Hematopoietic multipotent progenitor cell treated with erythropoietin and hydrocortisone succinate and interleukin-3 and kit ligand, for 8 days (in vitro differentiated cells): Measurements from ENCODE around the gene ERICH2.
"Not testable (repeated sequence)": the region's sequence is repeated elsewhere in the genome, so short reads cannot be mapped to it uniquely, and the experiment has no call there.

Experiments
- DNase-seq: peaks from one replicate; pipeline ENCODE4 v3.0.0-alpha.2; 2015

The ERICH2 gene, protein sequence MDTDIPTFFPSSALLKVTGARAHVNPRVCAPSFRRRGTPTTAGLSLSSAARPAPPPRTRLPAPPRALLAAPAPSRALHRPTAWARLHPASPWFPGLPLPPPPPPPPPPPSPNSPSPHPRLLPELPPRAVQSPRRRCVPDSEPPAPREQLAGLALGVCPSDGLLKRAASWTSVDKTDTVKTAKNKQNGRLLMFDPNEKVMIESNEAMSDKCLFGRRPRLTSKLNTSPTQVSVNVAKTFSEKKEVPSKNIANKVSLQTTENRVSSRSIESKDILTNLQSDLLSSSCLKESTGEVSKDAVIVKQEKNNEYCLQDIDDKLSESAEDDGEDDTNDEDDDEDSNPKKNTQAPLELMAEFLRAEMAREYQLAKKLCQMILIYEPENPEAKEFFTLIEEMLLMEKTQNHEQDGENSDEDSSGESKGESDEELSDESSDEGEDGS

GRCh38 chr2:170770008-170770605 lies at the start of gene ERICH2:
Gene ERICH2 (plus strand): TSS chr2:170770378. CDS start chr2:170770682, 304 bp downstream.
- peak; percentile 73 for DNase-seq

DNA sequence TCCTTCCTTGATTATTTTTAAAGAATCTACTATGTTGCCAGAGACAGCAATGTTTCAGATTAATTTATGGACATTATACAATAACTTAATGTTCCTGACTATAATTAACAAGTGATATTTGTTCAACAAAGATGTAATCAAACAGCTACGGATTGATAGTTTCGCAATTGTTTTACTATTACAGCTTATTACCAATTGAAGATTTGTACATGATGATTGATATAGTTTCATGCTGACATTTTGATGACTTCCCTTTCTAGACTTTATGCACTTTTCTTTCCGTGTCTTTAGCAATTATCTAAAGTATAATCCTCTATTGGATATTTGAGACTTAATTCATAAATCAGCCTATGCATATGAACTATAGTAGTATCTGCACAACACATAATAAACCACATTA lies 48.5 kb upstream of the ERICH2 start:
- DNase-seq, result no peak

DNA sequence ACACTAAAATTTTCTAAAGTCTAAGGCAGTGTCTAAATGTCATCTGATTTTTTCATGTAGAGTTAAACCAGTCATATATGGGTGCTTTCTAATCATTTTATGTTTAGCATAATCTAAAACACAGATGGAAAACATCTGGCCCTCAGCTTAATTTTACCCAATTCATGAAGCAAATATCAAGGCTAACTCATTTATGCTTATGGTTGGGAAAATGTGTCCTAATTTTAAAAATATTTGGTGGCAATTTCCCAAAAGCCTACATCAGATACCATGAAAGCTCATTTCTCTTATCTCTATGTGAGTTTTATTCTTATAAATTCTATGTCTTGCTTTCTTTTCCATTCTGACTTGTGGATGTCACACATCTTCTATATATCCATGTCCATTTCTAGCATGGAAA lies 47.9 kb upstream of the ERICH2 start:
- no peak for DNase-seq

- DNase-seq, result no peak
Measured at GRCh38 chr2:170723446-170723958, 46.7 kb upstream of the ERICH2 start.

DNA sequence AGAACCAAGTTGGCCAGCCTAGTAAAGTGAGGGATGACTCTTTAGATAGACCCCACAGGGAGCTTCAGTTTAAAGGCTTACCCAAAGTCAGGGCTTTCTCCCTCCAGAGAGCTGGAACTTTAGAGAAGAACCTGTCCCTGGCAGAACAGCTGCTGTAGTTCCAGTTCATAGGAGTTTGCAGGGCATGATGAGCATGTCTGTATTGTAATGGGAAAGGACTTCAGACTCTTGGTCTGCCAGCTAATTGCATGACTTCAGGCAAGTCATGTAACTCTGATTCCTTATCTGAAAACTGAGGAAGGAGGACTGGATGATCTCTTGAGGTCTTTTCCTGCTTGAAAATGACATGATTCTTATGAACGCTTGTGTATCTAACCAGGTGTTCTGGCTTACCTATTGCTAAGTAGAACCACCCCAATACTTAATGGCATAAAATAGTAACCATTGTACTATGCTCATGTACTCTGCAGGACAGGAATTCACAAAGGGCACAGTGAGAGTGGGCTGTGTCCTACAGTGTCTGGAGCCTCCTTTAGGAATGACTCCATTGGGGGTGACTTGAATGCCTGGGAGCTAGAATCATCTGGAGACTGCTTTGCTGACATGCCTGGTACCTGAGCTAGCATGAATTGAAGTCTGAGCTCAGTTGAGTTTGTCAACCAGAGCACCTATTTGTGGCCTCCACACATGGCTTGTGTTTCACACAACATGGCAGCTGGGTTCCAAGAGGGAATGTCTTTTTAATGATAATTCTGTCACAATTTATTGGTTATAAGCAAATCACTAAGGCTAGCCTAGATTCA lies 36.2 kb upstream of the ERICH2 start:
- DNase-seq, result no peak

DNA sequence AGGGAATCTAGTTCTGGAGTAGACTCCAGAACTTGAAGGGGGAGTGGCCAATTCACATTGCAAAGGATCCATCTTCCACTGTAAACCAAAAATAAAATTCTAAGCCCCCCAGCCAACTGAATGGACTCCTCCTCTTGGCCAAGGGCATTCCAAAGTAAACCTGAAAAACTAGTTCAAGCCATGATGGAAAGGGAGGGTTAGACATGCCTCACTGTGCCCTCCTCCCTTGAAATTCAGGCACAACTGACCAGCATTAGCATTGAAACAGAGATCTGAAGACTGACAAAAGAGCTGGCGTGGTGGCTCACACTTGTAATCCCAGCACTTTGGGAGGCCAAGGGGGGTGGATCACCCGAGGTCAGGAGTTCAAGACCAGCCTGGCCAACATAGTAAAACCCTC lies 35.6 kb upstream of the ERICH2 start:
- not testable (repeated sequence) for DNase-seq

DNA sequence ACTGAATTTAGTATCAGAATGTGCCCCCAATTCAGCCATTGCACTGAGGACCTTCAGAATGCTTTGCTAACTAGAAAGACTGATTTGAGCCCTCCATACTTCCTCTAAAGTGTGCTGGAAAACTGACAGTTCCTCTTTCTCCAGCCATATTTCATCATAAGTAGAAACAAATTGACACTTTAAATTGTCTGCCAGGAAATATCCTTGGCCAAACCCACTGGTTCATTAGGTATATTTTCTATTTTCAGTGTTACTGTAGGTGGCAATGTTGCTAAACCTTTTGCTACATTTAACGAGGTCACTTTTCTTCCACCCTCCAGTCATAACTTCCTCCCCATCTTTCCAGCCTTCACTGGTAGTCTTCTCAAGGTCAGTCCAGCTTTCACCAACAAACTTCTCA lies 33.5 kb upstream of the ERICH2 start:
- peak; percentile 21 for DNase-seq

- DNase-seq, result no peak
Measured at GRCh38 chr2:170737406-170737805, 32.8 kb upstream of the ERICH2 start.

- DNase-seq, result no peak
Measured at GRCh38 chr2:170737821-170738220, 32.4 kb upstream of the ERICH2 start.

- DNase-seq, result no peak
Measured at GRCh38 chr2:170739048-170739447, 31.1 kb upstream of the ERICH2 start.

DNA sequence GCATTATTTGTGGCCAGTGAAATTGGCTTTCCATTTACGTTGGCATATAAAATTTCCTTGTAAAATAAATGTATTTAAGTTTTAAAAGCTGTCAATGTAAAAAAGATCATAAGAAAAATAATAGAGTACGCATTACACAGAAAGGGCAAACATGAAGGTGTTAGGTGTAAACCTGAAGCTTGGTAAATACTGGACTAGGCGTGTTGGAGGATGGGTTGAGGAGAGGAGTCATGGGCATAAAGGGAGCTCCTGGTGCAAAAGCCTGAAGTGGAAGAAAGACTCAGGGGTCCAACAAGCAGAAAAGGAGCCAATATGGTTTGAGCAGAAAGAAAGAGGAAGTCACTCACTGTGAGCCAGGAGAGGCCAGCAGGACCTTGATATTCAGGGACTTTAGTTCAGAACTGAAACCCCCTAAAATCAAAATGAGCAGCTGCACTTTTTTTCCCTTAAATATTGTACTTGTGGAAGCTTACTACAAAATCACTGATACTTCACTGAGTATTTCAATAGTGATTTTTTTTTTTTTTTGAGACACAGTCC lies 30.6 kb upstream of the ERICH2 start:
- no peak for DNase-seq

- peak; percentile 45 for DNase-seq
Measured at GRCh38 chr2:170740660-170741059, 29.5 kb upstream of the ERICH2 start.

DNA sequence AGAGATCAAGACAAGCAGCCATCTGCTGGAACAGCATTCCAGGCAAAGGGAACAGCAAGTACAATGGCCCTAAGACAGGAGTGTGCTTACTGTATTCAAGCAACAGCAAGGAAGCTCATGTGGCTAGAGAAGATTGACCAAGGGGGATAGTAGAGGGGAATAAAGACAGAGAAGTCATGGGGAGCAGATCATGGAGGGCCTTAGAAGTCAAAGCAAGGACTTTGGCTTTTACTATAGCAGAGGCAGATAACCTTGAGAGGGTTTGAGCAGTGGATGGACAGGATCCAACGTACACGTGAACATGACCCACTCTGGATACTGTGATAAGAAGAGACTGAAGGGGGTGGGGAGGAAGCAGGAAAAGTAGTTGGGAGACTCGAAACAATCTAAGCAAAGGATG lies 28.2 kb upstream of the ERICH2 start:
- DNase-seq, result no peak

DNA sequence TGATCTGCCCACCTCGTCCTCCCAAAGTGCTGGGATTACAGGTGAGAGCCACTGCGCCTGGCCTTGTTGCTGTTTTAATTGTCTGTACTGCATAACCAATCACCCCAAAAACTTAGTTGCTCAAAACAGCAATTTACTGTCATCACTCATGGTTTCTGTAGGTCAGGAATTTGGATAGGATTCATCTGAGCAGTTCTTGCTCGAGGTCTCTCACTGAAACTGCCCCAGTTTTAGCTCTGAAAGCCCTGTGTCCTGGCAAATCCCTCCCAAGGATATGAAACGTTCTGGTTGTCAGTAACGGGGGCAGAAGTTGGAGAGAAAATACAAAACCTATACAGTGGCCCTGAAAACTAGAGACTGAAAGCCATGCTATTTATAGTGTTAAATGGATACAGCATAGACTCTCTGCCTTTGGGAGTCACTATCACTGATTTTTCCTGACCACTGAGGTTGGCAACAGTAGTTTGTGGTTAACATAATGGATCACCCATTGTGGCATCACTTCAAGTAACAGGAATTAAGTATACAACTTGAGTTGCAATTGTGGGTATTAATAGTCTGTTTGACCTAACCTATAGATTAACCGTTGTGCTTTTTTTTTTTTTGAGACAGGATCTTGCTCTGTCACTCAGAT lies 27.2 kb upstream of the ERICH2 start:
- DNase-seq, result no peak

DNA sequence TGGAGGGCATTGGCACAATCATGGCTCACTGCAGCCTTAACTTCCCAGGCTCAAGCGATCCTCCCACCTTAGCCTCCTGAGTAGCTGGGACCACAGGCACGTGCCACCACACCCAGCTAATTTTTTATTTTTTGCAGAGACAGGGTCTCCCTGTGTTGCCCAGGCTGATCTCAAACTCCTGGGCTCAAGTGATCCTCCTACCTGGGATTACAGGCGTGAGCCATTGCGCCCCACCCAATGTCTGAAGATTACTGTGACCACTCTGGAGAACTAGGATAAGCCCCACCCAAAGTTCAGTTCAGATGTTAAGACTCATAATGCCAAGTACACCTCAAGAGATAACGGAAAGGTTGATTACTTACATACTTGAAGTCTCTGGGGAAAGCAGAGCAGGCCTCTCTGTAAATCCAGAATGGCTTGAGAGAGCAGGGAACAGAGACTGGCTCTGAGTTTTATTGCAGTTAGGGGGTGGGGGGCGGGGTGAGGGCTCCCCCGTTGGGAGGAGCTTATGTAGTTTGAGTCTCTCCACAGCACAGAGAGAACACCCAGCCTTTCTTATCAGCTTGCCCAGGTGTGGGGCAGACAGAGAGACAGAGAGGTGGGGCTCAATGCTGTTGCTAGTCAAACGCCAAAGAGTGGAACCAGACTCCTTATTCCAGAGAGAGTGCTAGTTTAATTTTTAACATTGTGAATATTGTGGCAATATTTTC lies 26.5 kb upstream of the ERICH2 start:
- peak; percentile 80 for DNase-seq

- no peak for DNase-seq
Measured at GRCh38 chr2:170744248-170745002, 25.8 kb upstream of the ERICH2 start.

DNA sequence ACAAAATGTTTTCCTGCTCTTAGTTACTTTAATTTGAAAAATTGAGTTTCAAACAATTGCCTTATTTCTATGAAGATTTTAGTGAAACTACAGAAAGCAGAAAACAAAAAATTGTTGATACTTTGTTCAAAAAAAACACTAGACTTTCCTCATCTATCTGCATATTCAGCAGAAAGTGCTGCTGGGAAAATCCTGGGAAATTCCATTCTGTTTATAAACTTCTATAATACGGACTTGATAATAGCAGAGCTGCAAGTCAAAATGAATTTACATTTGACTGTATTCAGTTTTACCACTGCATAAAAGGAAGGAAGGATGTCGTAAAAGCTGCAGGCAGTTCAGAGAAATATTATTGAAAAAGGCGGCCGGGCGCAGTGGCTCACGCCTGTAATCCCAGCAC lies 24.9 kb upstream of the ERICH2 start:
- DNase-seq, result no peak

GRCh38 chr2:170747921-170748320 lies 22.3 kb upstream of the ERICH2 start:
- DNase-seq, result no peak

DNA sequence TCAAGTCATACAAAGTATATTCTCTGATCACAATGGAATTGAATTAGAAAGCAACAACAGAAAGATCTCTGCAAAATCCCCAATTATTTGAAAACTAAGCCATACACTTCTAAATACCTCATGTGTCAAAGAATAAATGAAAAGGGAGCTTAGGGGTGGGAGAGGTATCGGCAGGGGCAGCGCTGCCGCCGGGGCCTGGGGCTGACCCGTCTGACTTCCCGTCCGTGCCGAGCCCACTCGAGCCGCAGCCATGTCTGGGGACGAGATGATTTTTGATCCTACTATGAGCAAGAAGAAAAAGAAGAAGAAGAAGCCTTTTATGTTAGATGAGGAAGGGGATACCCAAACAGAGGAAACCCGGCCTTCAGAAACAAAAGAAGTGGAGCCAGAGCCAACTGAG lies 18.6 kb upstream of the ERICH2 start:
- not testable (repeated sequence) for DNase-seq

- DNase-seq, result no peak
Measured at GRCh38 chr2:170761572-170761971, 8.6 kb upstream of the ERICH2 start.

- no peak for DNase-seq
Measured at GRCh38 chr2:170762760-170763159, 7.4 kb upstream of the ERICH2 start.
